Renal cortex interstitium (tissue), 11 donors: Measurements from ENCODE around the gene CP. TPM values are rescaled to one million over a fixed set of nuclear protein-coding genes. Genes with fewer than 3 reads are reported as not detected.

Source experiments
- DNase-seq, 11 donors: peaks; one replicate each; pipeline ENCODE4 v3.0.0-alpha.2; 2013; ENCODE audit warnings: low read depth in 9 of 11, low spot score in 4 of 11; ENCODE audit errors: extremely low read depth in 1 of 11
- polyA plus RNA-seq, 3 donors: library from polyadenylated mRNA; unstranded; fragments of 120-200 nt; gene quantifications; one replicate each; pipeline ENCODE4 v1.2.1, GENCODE V29; 2013; ENCODE audit not compliant: insufficient read length in 3 of 3

Gene CP
- polyA plus RNA-seq, 3 donors: 0.45 to 1.0 (median 0.67) TPM

DNA sequence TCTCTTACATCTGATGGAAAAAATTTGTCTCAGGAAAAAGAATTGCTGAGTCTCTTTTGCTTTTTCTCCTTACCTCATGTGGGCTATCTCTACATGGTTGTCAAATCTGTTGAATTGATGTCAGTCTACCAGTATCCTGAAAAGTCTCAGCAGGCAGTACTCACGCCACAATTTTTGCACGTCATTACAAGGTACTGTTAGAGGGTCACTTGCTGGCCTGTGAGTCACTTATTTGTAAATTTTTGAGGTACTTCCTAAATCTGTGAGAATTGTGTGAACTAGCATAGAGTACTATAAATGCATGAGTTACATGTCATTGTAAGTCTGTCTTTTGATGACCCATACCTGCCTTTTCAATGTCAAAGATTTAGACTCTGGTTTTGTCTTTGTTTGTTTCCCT, 76.3 kb downstream of the CP start:
- no peak for DNase-seq

- no peak for DNase-seq
These were observed 78.9 kb downstream of the CP start for GRCh38 chr3:149142682-149143081.

GRCh38 chr3:149134575-149134974, 87.1 kb downstream of the CP start:
- DNase-seq: peak in 4 of 11 donors; percentile 21 to 45 (median 24)

GRCh38 chr3:149131589-149131988, 90.0 kb downstream of the CP start:
- no peak for DNase-seq

- DNase-seq: peak; percentile 80 to 92 (median 87)
These were observed 92.1 kb downstream of the CP start, which contains the start of gene HPS3 for GRCh38 chr3:149129326-149130205. Gene HPS3, plus strand, starts transcription at chr3:149129638. Its CDS starts 86 bp downstream, at chr3:149129724.

- peak in 1 of 11 donors; percentile 7 for DNase-seq
These were observed 92.8 kb downstream of the CP start for GRCh38 chr3:149128821-149129220.

DNA sequence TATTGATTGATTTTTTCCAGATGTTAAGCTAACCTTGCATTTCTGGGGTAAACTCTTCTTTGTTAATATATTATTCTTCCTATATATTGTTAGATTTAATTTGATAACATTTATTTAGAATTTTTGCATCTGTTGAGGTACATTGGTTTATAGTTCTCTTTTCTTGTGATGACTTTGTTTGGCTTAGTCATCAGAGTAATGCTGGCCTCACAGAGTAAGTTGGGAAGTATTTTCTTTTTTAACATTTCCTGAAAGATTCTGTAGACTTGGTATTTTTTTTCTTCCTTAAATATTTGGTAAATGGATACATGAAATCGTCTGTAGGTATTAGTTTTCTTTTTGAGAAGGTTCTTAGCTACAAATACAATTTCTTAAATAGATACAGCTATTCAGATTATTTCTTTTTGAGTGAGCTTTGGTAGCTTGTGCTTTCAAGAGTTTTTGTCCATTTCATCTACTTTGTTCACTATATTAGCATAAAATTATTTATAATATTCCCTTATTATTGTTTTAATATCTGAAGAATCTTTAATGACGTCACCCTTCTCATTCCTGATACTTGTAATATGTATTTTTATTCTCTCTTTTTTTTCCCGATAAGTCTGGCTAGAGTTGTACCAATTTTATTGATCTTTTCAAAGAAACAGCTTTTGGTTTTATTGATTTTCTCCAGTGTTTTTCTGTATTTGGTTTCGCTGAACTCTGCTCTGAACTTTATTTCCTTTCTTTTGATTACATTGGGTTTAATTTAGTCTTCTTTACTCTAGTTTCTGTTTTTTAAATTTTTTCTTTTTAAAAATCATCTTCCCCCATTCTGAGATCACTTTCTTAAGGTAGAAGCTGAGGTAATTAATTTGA, 98.7 kb downstream of the CP start:
- DNase-seq: no peak

Other genes with a start within 250 kb of the CP start
- 10 to 100 TPM; 24.2 to 30.7 (median 26.4) TPM for gene GYG1, start 230.3 kb downstream of the CP start, polyA plus RNA-seq
- 10 to 100 TPM; 38.0 to 46.1 (median 45.0) TPM for gene HLTF, start 135.3 kb downstream of the CP start, polyA plus RNA-seq
- 10 to 100 TPM; 27.1 to 37.8 (median 34.3) TPM for gene HPS3, start 92.2 kb downstream of the CP start, polyA plus RNA-seq
- 10 to 100 TPM; 23.1 to 31.6 (median 26.6) TPM for gene TM4SF18, start 111.8 kb upstream of the CP start, polyA plus RNA-seq
- gene TM4SF1, start 155.8 kb upstream of the CP start, polyA plus RNA-seq: 10 to 100 TPM; 58.8 to 78.1 (median 59.2) TPM